PC-9 (cell line): Measurements from ENCODE around the gene AMDHD2. TPM values are rescaled to one million over a fixed set of nuclear protein-coding genes. Genes with fewer than 3 reads are reported as not detected.
"Not testable (repeated sequence)": the region's sequence is repeated elsewhere in the genome, so short reads cannot be mapped to it uniquely, and the experiment has no call there.

Source experiments
- BruUV-seq: library from RNA; stranded (reverse); fragments of 400-500 nt; replicated peaks from 2 replicates; lab custom pipeline; 2021; lab: Mats Ljungman, UMichigan
- CTCF ChIA-PET: fragments of 300-600 bp; sonication (Branson Sonifier 250); formaldehyde crosslinking; loops from one replicate; lab custom pipeline; 2022; ENCODE audit warnings: antibody characterized with exemption; lab: Charles Lee
- POLR2A ChIA-PET: fragments of 300-600 bp; sonication (Branson Sonifier 250); formaldehyde crosslinking; loops from one replicate; lab custom pipeline; 2022; ENCODE audit warnings: antibody characterized with exemption; ENCODE audit not compliant: unreplicated experiment; lab: Charles Lee
- DNase-seq, 2 experiments: peaks; one replicate each; pipeline versions ENCODE4 v3.0.0 to v3.0.0-alpha.2; 2015 to 2022; ENCODE audit warnings: mixed read lengths in 1 of 2
- H2AFZ ChIP-seq: fragments of 200-600 bp; sonication (generic); 2 replicates; pipeline ENCODE4 v1.8.1; 2017; ENCODE audit warnings: antibody characterized with exemption
- H3F3A ChIP-seq: fragments of 200-600 bp; sonication (generic); 2 replicates; pipeline ENCODE4 v1.8.1; 2017; ENCODE audit warnings: antibody characterized with exemption, mild to moderate bottlenecking, low read depth; ENCODE audit not compliant: insufficient read depth
- H3K27ac ChIP-seq: fragments of 200-600 bp; sonication (generic); 2 replicates; pipeline ENCODE4 v1.6.1; 2016; ENCODE audit warnings: mixed run types
- H3K27me3 ChIP-seq: fragments of 200-600 bp; sonication (generic); 2 replicates; pipeline ENCODE4 v1.6.1; 2016; ENCODE audit warnings: low read depth, mixed run types; ENCODE audit not compliant: insufficient read depth
- H3K36me3 ChIP-seq: fragments of 200-600 bp; sonication (generic); 2 replicates; pipeline ENCODE4 v1.6.1; 2016; ENCODE audit warnings: low read depth, mixed run types
- H3K4me1 ChIP-seq: fragments of 200-600 bp; sonication (generic); replicated peaks from 2 replicates; pipeline ENCODE4 v1.6.1; 2016; ENCODE audit warnings: mixed run types; ENCODE audit not compliant: insufficient read depth
- H3K4me2 ChIP-seq: fragments of 200-600 bp; sonication (generic); 2 replicates; pipeline ENCODE4 v1.6.1; 2017; ENCODE audit warnings: mixed run types
- H3K4me3 ChIP-seq: fragments of 200-600 bp; sonication (generic); 2 replicates; pipeline ENCODE4 v1.6.1; 2016; ENCODE audit warnings: mixed run types
- H3K79me2 ChIP-seq: fragments of 200-600 bp; sonication (generic); 2 replicates; pipeline ENCODE4 v1.6.1; 2017; ENCODE audit warnings: low read depth, mixed run types
- H3K9me2 ChIP-seq: fragments of 200-600 bp; sonication (generic); 2 replicates; pipeline ENCODE4 v1.8.1; 2017; ENCODE audit warnings: mild to moderate bottlenecking; ENCODE audit not compliant: insufficient read depth
- H3K9me3 ChIP-seq: fragments of 200-600 bp; sonication (generic); 2 replicates; pipeline ENCODE4 v1.8.1; 2016; ENCODE audit warnings: low read depth; ENCODE audit not compliant: insufficient read depth
- H4K20me1 ChIP-seq: fragments of 200-600 bp; sonication (generic); 2 replicates; pipeline ENCODE4 v1.8.1; 2017; ENCODE audit not compliant: insufficient read depth
- CTCF ChIP-seq: fragments of 200-600 bp; sonication (generic); conservative IDR thresholded peaks from 2 replicates; pipeline ENCODE4 v1.6.1; 2017; ENCODE audit warnings: mixed run types, antibody characterized with exemption, mild to moderate bottlenecking, moderate library complexity
- intact Hi-C: fragments of 100-400 bp; cut with micrococcal nuclease; formaldehyde crosslinking; loops from one replicate; pipeline ENCODE4 v1.10.0; 2022; ENCODE audit not compliant: unreplicated experiment
- total RNA-seq: library from RNA; stranded (reverse); gene quantifications from 2 replicates; pipeline ENCODE4 v1.2.3, GENCODE V29; 2021

AMDHD2 gene
- total RNA-seq, 1 experiment from 2014 or later = 47.9 TPM

GRCh38 chr16:2560798-2561133 lies 40.6 kb downstream of the AMDHD2 start:
- H4K20me1 ChIP-seq, H3K4me2 ChIP-seq, H3K27me3 ChIP-seq, H3K4me3 ChIP-seq, H2AFZ ChIP-seq, H3K36me3 ChIP-seq, POLR2A ChIA-PET, H3K9me2 ChIP-seq, intact Hi-C loops, H3K27ac ChIP-seq, H3K4me1 ChIP-seq, BruUV-seq, CTCF ChIA-PET, H3K79me2 ChIP-seq, H3F3A ChIP-seq, H3K9me3 ChIP-seq: not testable (repeated sequence)
- peak in 1 of 2 experiments; percentile 76 for DNase-seq
- TF ChIP-seq CTCF = peak; percentile 59

- H3K9me2 ChIP-seq, CTCF ChIA-PET, BruUV-seq, intact Hi-C loops, H3F3A ChIP-seq, H3K27me3 ChIP-seq, H3K79me2 ChIP-seq, H3K9me3 ChIP-seq, H4K20me1 ChIP-seq, DNase-seq, H3K27ac ChIP-seq, H3K4me3 ChIP-seq, H3K36me3 ChIP-seq, H2AFZ ChIP-seq, H3K4me2 ChIP-seq, POLR2A ChIA-PET, H3K4me1 ChIP-seq: not testable (repeated sequence)
These were observed 47.3 kb downstream of the AMDHD2 start for GRCh38 chr16:2567506-2567905.

- BruUV-seq, DNase-seq, POLR2A ChIA-PET, H3K9me2 ChIP-seq, H3K9me3 ChIP-seq, H3K4me2 ChIP-seq, H3K4me1 ChIP-seq, H3K27ac ChIP-seq, intact Hi-C loops, H2AFZ ChIP-seq, H3K4me3 ChIP-seq, H3K79me2 ChIP-seq, H3K36me3 ChIP-seq, H3F3A ChIP-seq, CTCF ChIA-PET, H4K20me1 ChIP-seq, H3K27me3 ChIP-seq: not testable (repeated sequence)
These were observed 48.4 kb downstream of the AMDHD2 start for GRCh38 chr16:2568573-2568972.

GRCh38 chr16:2572704-2573103 lies 52.5 kb downstream of the AMDHD2 start:
- H3K4me1 ChIP-seq, H3K27ac ChIP-seq, CTCF ChIA-PET, H3K4me2 ChIP-seq, H4K20me1 ChIP-seq, DNase-seq, H3K9me2 ChIP-seq, H3K36me3 ChIP-seq, H3K79me2 ChIP-seq, H2AFZ ChIP-seq, H3K9me3 ChIP-seq, POLR2A ChIA-PET, BruUV-seq, H3K27me3 ChIP-seq, intact Hi-C loops, H3F3A ChIP-seq, H3K4me3 ChIP-seq: not testable (repeated sequence)

GRCh38 chr16:2575839-2576238 lies 55.7 kb downstream of the AMDHD2 start:
- H3K4me1 ChIP-seq, H3K27ac ChIP-seq, H3K79me2 ChIP-seq, DNase-seq, H3K36me3 ChIP-seq, H4K20me1 ChIP-seq, BruUV-seq, H3K4me3 ChIP-seq, H3K27me3 ChIP-seq, POLR2A ChIA-PET, H3K9me2 ChIP-seq, H3K4me2 ChIP-seq, CTCF ChIA-PET, H3K9me3 ChIP-seq, H2AFZ ChIP-seq, H3F3A ChIP-seq, intact Hi-C loops: not testable (repeated sequence)

- H3F3A ChIP-seq, H3K36me3 ChIP-seq, H4K20me1 ChIP-seq, H3K4me3 ChIP-seq, BruUV-seq, intact Hi-C loops, H3K9me3 ChIP-seq, DNase-seq, H3K27ac ChIP-seq, H3K9me2 ChIP-seq, H3K27me3 ChIP-seq, POLR2A ChIA-PET, H3K79me2 ChIP-seq, H3K4me1 ChIP-seq, H3K4me2 ChIP-seq, H2AFZ ChIP-seq, CTCF ChIA-PET: not testable (repeated sequence)
These were observed 56.9 kb downstream of the AMDHD2 start for GRCh38 chr16:2577044-2577443.

- H3K4me1 ChIP-seq, intact Hi-C loops, POLR2A ChIA-PET, BruUV-seq, H3K36me3 ChIP-seq, H3F3A ChIP-seq, DNase-seq, H3K4me2 ChIP-seq, H4K20me1 ChIP-seq, H3K4me3 ChIP-seq, H3K79me2 ChIP-seq, H3K9me3 ChIP-seq, H3K27me3 ChIP-seq, CTCF ChIA-PET, H3K9me2 ChIP-seq, H2AFZ ChIP-seq, H3K27ac ChIP-seq: not testable (repeated sequence)
These were observed 58.7 kb downstream of the AMDHD2 start for GRCh38 chr16:2578905-2579304.
